HPDE6-E6E7 (cell line): ENCODE measurements around the gene GNG7.
"Not testable (repeated sequence)": the region's sequence is repeated elsewhere in the genome, so short reads cannot be mapped to it uniquely, and the experiment has no call there.

Experiments used
- DNase-seq: peaks from one replicate; pipeline ENCODE4 v3.0.0; 2011; ENCODE audit warnings: missing footprints; ENCODE audit errors: extremely low spot score

GNG7 gene

GRCh38 chr19:2484178-2484937, 218.1 kb downstream of the GNG7 start:
- no peak for DNase-seq

- DNase-seq: no peak
These were observed 218.9 kb downstream of the GNG7 start for GRCh38 chr19:2483484-2484151.

GRCh38 chr19:2483084-2483483, 219.4 kb downstream of the GNG7 start:
- DNase-seq: no peak

GRCh38 chr19:2482354-2483038, 220.0 kb downstream of the GNG7 start:
- DNase-seq: no peak

- no peak for DNase-seq
These were observed 221.0 kb downstream of the GNG7 start for GRCh38 chr19:2481466-2481865.

GRCh38 chr19:2479556-2480194, 222.8 kb downstream of the GNG7 start:
- DNase-seq: no peak

GRCh38 chr19:2478756-2479555, 223.5 kb downstream of the GNG7 start:
- peak; percentile 60 for DNase-seq

- peak; percentile 50 for DNase-seq
These were observed 224.2 kb downstream of the GNG7 start for GRCh38 chr19:2478278-2478755.

- DNase-seq: no peak
These were observed 224.7 kb downstream of the GNG7 start for GRCh38 chr19:2477732-2478191.

GRCh38 chr19:2477141-2477710, 225.3 kb downstream of the GNG7 start:
- DNase-seq: peak; percentile 51

GRCh38 chr19:2476451-2477140, 225.9 kb downstream of the GNG7 start:
- DNase-seq: no peak

- DNase-seq: peak; percentile 98
These were observed 226.6 kb downstream of the GNG7 start, which contains the start of gene GADD45B for GRCh38 chr19:2475702-2476450. TSS of gene GADD45B (plus strand) at chr19:2476127. CDS start at chr19:2476359, 232 bp downstream.

GRCh38 chr19:2475018-2475701, 227.3 kb downstream of the GNG7 start:
- DNase-seq: peak; percentile 52

GRCh38 chr19:2474232-2475017, 228.1 kb downstream of the GNG7 start:
- DNase-seq: peak; percentile 74

- not testable (repeated sequence) for DNase-seq
These were observed 232.6 kb downstream of the GNG7 start for GRCh38 chr19:2469915-2470200.

- peak; percentile 65 for DNase-seq
These were observed 233.2 kb downstream of the GNG7 start for GRCh38 chr19:2469102-2469914.

GRCh38 chr19:2468596-2468995, 233.9 kb downstream of the GNG7 start:
- DNase-seq: no peak
